M059J (cell line): ENCODE results near the gene SLC11A2. TPM values are rescaled to one million over a fixed set of nuclear protein-coding genes. Genes with fewer than 3 reads are reported as not detected.
"Not testable (repeated sequence)": the region's sequence is repeated elsewhere in the genome, so short reads cannot be mapped to it uniquely, and the experiment has no call there.

Source experiments
- DNase-seq: peaks from one replicate; pipeline ENCODE4 v3.0.0-alpha.2; 2012; ENCODE audit warnings: low read depth
- total RNA-seq: library from RNA; depleted of rRNA; stranded (reverse); fragments of >200 nt; shearing (Covaris generic); gene quantifications from 2 replicates; pipeline ENCODE4 v1.2.3, GENCODE V29; 2014; rRNA removed

SLC11A2 gene
- total RNA-seq, 1 experiment from 2014 or later = 17.9 TPM

GRCh38 chr12:50948798-50949197 lies 77.4 kb downstream of the SLC11A2 start:
- no peak for DNase-seq

DNA sequence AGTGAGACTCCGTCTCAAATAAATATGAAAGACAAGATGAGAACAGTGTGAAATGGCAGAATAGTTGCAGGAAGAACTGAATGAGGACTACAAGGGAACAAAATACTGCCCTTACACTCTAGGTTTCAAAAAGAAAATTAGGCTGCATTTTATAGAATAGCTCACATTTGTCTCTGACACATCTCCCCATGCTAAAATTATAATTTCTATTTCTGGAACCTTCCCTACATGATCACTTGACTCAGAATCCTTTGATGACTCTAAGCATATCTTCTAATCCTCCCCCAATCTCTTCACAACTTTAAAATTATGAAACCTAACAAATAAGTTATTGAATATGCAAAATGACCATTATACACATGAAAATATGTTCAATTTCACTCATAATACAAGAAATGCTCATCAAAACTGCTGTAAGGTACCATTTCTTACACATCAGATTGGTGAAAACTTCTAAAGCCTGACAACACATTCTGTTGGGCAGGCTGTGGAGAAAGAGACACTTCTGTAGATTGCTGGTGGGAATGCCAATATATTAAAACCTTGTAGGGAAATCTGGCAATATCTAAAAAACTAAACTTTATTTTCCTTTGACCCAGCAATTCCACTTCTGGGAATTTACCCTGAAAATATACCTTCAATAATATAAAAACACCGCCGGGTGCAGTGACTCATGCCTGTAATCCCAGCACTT lies 78.1 kb downstream of the SLC11A2 start:
- DNase-seq = no peak

DNA sequence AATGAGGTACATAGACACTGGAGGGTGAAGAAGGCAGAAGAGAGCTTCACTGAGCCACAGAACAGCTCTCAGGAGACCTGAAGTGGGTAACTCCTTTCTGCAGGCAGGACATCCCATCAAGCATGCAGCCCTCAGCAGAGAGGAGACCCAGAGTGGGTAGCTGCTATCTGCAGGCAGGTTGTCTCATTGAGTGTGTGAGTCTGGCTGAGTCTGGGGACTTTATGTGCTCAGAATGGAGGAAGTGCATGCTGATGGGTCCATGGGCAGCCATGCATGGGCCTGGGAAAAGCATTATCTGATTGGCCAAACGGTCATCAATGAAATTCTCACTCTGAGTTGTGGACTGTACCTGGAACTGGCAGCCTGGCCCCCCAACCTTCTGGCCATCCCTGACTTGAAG lies 88.5 kb downstream of the SLC11A2 start:
- DNase-seq = no peak

GRCh38 chr12:50936821-50937530 lies 89.2 kb downstream of the SLC11A2 start:
- DNase-seq = no peak

GRCh38 chr12:50934981-50935807 lies 91.0 kb downstream of the SLC11A2 start:
- DNase-seq = peak; percentile 54

DNA sequence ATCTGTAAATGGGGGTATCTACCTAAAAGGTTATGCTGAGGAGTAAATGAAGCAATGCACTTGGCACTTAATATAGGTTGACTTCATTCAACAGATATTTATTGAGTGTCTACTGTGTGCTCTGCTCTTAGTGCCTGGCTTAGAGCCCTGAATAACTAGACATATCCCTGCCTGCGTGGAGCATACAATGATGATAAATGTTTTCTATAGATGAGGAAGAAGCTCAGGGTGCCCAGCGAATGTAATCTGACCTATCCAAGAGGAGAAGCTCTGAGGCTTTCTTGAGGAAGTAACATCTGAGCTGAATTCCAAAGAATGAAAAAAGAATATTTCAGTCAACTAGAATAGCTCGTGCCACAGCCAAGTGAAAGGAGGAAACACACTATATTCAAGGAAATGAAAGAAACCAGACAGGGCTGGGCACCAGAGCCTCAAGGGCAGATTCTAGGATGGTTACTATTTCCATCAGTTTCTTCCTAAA lies 91.8 kb downstream of the SLC11A2 start:
- no peak for DNase-seq

DNA sequence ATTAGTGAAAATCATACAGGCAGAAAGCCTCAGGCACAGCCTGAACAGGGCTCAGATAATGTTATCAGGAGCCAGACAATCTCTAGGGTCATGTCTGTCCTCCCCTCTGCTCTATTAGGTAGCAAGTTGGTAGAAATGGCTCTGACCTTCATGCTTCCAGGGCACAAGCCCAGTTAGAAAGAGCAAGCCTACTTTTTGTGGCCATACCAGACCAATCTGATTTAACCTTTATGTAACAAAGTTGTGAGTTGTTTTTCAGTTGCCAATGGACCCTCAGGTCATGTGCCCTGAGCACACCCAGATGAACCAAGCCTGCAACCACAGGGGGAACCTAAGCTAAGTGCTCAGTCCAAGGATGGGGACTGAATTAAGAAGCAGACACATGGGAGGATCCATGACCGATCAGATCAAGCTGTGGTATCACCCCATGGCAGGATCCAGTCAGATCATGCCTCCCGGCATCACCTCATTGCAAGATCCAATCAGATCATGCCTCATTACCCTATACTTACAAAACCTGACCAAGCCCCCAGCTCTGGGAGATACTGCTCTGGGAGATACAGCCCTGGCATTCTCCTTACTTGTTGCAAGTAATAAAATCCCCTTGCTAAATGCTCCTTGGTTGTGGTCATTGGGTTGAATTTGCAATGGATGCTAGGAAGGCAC lies 92.6 kb downstream of the SLC11A2 start:
- DNase-seq = peak; percentile 16

DNA sequence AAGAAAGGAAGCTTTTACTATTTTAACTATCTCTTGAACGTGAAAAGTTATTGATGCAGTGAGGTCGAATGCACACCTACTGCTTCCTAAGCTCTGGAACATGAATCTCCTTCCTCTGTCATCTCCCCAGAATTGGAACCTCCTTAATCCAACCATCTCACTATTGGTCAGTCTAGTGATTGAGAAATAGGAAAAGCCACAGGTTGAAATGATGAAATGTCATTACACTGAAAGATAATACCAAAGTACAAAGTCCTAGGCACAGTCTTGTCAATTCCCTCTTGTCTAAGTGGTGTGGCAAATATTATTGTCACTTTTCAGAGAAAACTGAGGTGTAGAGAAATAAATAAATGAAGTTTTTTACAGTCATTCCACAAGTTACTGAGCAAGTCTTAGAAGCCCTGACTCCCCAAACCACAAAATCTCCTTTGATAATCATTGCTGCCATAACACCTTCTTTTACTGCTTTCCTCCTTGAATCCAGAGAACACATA lies 93.3 kb downstream of the SLC11A2 start:
- no peak for DNase-seq

DNA sequence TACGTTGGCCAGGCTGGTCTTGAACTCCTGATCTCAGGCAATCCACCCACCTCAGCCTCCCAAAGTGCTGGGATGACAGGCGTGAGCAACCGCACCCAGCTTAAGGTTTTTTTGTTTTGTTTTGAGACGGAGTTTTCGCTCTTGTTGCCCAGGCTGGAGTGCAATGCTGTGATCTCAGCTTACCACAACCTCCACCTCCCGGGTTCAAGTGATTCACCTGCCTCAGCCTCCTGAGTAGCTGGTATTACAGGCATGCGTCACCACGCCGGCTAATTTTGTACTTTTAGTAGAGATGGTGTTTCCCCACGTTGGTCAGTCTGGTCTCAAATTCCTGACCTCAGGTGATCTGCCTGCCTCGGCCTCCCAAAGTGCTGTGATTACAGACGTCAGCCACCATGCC lies 95.7 kb downstream of the SLC11A2 start:
- DNase-seq = not testable (repeated sequence)

DNA sequence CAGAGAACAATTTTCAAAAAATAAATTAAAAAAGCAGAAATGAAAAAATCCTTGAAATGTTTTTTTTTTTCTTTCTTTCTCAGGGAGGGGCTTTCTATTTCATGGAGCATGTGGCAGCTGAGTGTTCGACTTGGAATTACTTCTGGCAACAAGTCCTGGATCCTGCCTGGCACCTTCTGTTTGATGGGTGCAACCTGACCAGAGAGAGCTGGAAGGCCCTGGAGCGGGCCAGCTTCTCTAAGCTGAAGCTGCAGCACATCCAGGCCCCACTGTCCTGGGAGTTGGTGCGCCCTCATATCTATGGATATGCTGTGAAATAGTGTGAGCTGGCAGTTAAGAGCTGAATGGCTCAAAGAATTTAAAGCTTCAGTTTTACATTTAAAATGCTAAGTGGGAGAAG lies 96.4 kb downstream of the SLC11A2 start:
- DNase-seq = no peak

Other genes starting within 250 kb of the SLC11A2 start
- not detected in 2 replicates for gene TMPRSS12, start 183.5 kb downstream of the SLC11A2 start, total RNA-seq
- gene HIGD1C, start 73.8 kb downstream of the SLC11A2 start, total RNA-seq = not detected in 2 replicates
- 33.0 and 40.3 TPM in 2 replicates for gene LETMD1, start 21.9 kb upstream of the SLC11A2 start, total RNA-seq
- gene CSRNP2, start 57.2 kb upstream of the SLC11A2 start, total RNA-seq = 12.6 and 16.8 TPM in 2 replicates
- gene TFCP2, start 146.8 kb upstream of the SLC11A2 start, total RNA-seq = 4.9 and 6.8 TPM in 2 replicates
- gene POU6F1, start 191.7 kb upstream of the SLC11A2 start, total RNA-seq = 1.4 and 7.8 TPM in 2 replicates
- 480 and 492 TPM in 2 replicates for gene DAZAP2, start 212.4 kb upstream of the SLC11A2 start, total RNA-seq
- gene SMAGP, start 244.0 kb upstream of the SLC11A2 start, total RNA-seq = 15.8 and 17.8 TPM in 2 replicates